ENCODE measurements around the gene IFRD2. TPM values are rescaled to one million over a fixed set of nuclear protein-coding genes. Genes with fewer than 3 reads are reported as not detected.
A peak's percentile ranks its signal among the peaks of the same experiment; 100 is the strongest.
"Not testable (repeated sequence)": the region's sequence is repeated elsewhere in the genome, so short reads cannot be mapped to it uniquely, and the experiment has no call there.

The IFRD2 gene
- total RNA-seq, 6 experiments from 2014 or later: 71.2 to 102 (median 74.6) TPM

DNA sequence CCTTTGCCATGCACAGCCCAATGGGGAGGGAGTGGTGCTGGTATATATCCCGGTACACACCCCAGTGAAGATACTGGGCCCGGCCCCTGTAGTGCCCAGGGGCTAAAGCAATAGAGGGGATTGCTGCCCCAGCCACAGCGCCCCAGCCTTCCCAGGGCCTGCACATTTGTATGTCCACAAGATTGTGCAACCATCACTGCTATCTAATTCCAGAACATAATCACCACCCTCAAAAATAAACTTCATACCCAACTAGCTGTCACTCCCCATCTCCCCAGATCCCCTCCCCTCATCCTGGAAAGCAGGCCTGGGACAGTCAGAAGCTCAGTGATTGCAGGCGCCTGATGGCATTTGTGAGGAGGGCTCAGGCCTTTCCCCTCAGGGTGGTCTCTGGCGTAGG lies 42.8 kb downstream of the IFRD2 start:
- H3K27me3 Mint-ChIP-seq (ENCODE audit: insufficient read depth): peaks cover 7% of the 10 kb centered on the region
- H3K9me3 Mint-ChIP-seq: no peaks in the 10 kb centered on the region
- H3K4me3 Mint-ChIP-seq: no peak overlapping the region
- no peak for DNase-seq
- peak overlapping the region; percentile 43 for H3K27ac Mint-ChIP-seq
- TF ChIP-seq, protein P1, sequence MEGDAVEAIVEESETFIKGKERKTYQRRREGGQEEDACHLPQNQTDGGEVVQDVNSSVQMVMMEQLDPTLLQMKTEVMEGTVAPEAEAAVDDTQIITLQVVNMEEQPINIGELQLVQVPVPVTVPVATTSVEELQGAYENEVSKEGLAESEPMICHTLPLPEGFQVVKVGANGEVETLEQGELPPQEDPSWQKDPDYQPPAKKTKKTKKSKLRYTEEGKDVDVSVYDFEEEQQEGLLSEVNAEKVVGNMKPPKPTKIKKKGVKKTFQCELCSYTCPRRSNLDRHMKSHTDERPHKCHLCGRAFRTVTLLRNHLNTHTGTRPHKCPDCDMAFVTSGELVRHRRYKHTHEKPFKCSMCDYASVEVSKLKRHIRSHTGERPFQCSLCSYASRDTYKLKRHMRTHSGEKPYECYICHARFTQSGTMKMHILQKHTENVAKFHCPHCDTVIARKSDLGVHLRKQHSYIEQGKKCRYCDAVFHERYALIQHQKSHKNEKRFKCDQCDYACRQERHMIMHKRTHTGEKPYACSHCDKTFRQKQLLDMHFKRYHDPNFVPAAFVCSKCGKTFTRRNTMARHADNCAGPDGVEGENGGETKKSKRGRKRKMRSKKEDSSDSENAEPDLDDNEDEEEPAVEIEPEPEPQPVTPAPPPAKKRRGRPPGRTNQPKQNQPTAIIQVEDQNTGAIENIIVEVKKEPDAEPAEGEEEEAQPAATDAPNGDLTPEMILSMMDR (IDR thresholded peaks at IDR 0.05): no peak
- peaks cover 79% of the 10 kb centered on the region for H3K4me1 Mint-ChIP-seq (ENCODE audit: low read depth)
- peaks cover 21% of the 10 kb centered on the region for H3K36me3 Mint-ChIP-seq (ENCODE audit: low read depth)

DNA sequence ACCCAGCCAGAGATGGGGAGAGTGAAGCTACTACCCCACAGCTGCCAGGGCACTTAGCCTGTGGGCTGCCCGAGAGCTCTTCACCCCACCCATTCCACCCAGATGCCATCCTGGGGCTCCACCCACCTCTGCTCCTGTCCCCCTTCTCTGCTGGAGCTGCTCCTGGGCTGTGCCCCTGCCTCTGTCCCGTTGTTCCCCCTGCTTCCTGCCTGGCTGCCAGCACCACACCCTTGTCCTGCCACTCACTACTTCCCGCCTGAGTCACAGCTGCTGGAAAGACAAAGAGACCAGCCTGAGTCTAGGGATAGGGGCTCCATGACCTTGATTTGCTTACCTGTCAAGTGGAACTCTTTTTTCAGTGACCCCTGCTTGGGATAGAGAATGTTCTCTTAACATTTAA lies 43.8 kb downstream of the IFRD2 start:
- TF ChIP-seq, protein P1 (IDR thresholded peaks at IDR 0.05): no peak
- H3K36me3 Mint-ChIP-seq (ENCODE audit: low read depth): peaks cover 20% of the 10 kb centered on the region
- H3K4me1 Mint-ChIP-seq (ENCODE audit: low read depth): peaks cover 75% of the 10 kb centered on the region
- H3K9me3 Mint-ChIP-seq: no peaks in the 10 kb centered on the region
- peaks cover 10% of the 10 kb centered on the region for H3K27me3 Mint-ChIP-seq (ENCODE audit: insufficient read depth)
- peak overlapping the region; percentile 75 for H3K4me3 Mint-ChIP-seq
- no peak for DNase-seq
- H3K27ac Mint-ChIP-seq: peak overlapping the region; percentile 96

DNA sequence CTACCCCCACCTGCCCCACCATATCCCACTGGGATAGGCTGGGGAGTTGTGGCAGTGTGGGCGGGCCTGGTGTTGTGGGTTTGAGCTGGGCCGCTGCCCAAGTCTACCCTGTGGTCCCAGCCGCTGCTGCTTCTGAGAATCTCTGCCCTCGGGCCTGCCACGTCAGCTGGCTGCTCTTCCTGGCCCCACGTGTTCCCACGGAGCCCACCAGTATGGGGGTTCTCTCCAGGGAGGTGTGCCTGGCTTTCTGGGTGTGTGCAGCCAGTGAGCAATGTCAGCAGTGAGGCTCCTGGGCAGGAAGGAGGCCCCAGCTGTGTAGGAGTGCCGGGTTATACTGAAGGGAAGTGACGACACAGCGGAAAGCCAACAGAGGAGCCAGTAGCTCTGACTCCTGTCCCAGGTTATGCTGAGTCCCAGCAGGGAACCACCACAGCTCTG lies 45.7 kb downstream of the IFRD2 start:
- Mint-ChIP-seq H3K36me3 (ENCODE audit: low read depth) (peaks cover 17% of the 10 kb centered on the region), H3K4me3 (peak overlapping the region; percentile 82), H3K27me3 (ENCODE audit: insufficient read depth) (peaks cover 10% of the 10 kb centered on the region), H3K27ac (peak overlapping the region; percentile 96), H3K4me1 (ENCODE audit: low read depth) (peaks cover 84% of the 10 kb centered on the region), H3K9me3 (no peaks in the 10 kb centered on the region)
- DNase-seq: peak; percentile 99
- TF ChIP-seq, protein P1 (IDR thresholded peaks at IDR 0.05): peak; percentile 72

DNA sequence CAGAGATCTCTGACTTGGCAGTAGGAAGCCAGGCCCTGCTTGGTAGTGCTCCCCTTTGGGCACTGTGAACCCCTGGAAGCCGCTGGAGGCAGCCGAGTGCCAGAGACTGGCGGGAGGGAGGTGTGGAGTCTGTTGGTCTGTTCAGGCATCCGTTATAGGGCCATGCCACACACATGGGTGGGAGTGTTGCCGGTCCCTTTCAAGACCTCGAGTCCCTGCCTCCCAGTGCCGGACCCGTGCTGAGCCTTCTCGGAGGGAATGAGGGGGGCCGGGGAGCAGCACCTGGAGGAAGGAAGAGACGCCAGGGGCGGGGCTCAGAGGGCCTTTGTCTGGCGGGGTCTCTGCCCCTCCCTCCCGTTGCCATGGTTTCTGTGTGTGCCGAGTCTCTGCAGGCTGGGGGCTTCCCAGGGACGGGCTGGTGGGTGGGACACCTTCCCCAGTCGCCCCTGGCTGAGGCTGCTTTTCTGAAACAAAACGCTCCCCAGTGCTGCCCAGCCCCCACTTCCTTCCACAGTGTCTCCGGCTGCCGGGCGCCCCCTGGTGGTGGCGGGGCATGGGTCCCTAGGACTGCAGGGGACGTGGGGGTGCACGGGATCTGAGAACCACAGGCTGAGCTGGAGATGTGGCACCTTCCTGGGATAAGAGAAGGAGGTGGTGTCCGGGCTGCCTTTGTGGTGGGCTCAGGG lies 46.3 kb downstream of the IFRD2 start:
- peaks cover 7% of the 10 kb centered on the region for H3K27me3 Mint-ChIP-seq (ENCODE audit: insufficient read depth)
- peaks cover 12% of the 10 kb centered on the region for H3K36me3 Mint-ChIP-seq (ENCODE audit: low read depth)
- peak overlapping the region; percentile 82 for H3K4me3 Mint-ChIP-seq
- TF ChIP-seq, protein P1 (IDR thresholded peaks at IDR 0.05): peak; percentile 100
- H3K4me1 Mint-ChIP-seq (ENCODE audit: low read depth): peaks cover 84% of the 10 kb centered on the region
- peak overlapping the region; percentile 96 for H3K27ac Mint-ChIP-seq
- DNase-seq: peak; percentile 51
- no peaks in the 10 kb centered on the region for H3K9me3 Mint-ChIP-seq

DNA sequence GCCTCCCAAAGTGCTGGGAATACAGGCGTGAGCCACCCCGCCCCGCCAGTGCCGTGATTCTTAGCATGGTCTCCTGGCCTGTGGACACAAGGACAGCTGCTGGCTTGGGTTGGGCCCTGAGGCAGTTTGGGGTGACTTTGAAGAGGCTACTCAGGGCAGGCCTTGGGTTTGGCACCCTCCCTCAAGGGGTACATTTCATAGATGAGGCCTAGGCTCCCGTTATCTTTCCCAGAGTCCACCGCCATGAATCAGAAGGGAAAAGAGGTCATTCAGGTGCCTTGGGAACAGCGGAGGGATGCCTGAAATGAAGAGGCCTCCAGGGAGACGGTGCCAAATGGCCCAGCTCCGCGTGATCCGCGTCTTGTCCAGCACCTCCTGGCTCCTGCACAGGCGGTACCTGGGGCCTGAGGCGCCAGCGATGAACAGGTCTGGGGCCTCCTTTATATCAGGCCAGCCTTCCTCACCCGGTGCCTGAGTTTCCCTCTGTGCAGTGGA lies 46.9 kb downstream of the IFRD2 start:
- peaks cover 82% of the 10 kb centered on the region for H3K4me1 Mint-ChIP-seq (ENCODE audit: low read depth)
- no peak for DNase-seq
- TF ChIP-seq, protein P1 (IDR thresholded peaks at IDR 0.05): no peak

DNA sequence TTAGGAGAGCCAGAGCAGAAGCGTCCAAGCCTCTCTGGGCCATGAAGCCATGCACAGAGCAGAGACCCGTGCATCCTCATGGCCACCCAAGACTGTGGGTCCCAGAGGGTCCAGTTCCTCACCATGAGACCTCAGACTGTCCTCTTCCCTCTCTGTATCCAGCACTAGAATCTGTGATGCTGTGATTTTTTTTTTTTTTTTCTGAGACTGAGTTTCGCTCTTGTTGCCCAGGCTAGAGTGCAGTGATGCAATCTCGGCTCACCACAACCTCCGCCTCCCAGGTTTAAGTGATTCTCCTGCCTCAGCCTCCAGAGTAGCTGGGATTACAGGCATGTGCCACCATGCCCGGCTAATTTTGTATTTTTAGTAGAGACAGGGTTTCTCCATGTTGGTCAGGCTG lies 47.4 kb downstream of the IFRD2 start:
- not testable (repeated sequence) for DNase-seq; H3K36me3 Mint-ChIP-seq (ENCODE audit: low read depth); H3K27me3 Mint-ChIP-seq (ENCODE audit: insufficient read depth); H3K9me3 Mint-ChIP-seq
- Mint-ChIP-seq H3K4me1 (ENCODE audit: low read depth) (peaks cover 82% of the 10 kb centered on the region), H3K4me3 (peak overlapping the region; percentile 82; the same call in 1 of the 2 replicates), H3K27ac (peak overlapping the region; percentile 96)

More for the DNA sequence above, 46.9 kb downstream of the IFRD2 start:
- Mint-ChIP-seq H3K36me3 (ENCODE audit: low read depth) (peaks cover 9% of the 10 kb centered on the region), H3K9me3 (no peaks in the 10 kb centered on the region), H3K4me3 (peak overlapping the region; percentile 82), H3K27me3 (ENCODE audit: insufficient read depth) (peaks cover 6% of the 10 kb centered on the region), H3K27ac (peak overlapping the region; percentile 96)
